ENCODE measurements around the gene SPOCK1. TPM values are rescaled to one million over a fixed set of nuclear protein-coding genes. Genes with fewer than 3 reads are reported as not detected.

Gene SPOCK1
- total and polyA plus RNA-seq, 2 experiments from 2014 or later: 8.2 to 10.5 TPM

DNA sequence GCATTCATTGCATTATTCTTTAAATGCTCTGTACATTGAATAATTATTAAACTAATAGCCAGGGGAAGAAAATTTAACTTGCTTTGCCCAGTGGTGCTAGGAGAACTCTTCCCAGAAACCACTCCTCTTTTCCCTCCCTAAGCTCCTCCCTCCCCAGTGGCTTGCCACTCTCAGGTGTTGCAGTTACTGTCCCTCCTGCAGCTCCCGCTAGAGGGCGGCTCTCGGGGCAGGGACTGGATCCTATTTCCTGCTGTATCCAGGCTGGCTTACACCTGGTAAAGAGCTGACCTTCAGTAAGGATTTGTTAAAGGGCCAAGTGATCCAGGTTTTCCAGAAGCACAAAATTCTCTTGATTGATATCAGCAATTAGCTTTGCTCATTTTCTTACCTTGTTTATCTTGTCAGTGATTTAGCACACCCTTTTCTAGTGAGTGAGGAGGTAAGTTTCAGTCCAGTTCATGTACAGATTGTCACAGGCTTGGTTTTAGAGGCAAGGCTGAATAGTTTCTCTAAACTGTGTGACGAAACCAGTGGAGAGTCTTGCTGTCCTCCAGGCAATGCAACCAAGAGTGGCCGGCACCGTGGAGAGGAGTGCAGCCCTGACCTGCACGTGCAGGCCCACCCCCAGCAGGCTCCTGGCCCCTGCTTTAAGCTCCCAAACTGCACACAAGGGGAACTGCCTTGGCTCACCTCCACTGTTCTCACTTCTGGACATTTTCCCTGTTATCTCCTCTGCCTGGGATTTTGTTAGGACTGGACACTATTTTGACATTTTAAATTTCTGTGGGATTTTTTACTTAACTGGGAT is 423.8 kb downstream of the SPOCK1 start:
- peak; percentile 94 for DNase-seq (ENCODE audit: low spot score)
- Histone ChIP-seq H3K9me2 (ENCODE audit: insufficient read depth) (no peaks in the 10 kb centered on the region; the same call in 1 of the 2 replicates), H2AFZ (no peak overlapping the region), H3F3A (replicated peaks; ENCODE audit: low read depth) (no peaks in the 10 kb centered on the region), H3K4me3 (no peak overlapping the region), H3K27me3 (ENCODE audit: insufficient read depth) (no peaks in the 10 kb centered on the region), H3K4me1 (ENCODE audit: insufficient read depth) (no peaks in the 10 kb centered on the region), H3K36me3 (ENCODE audit: insufficient read depth) (no peaks in the 10 kb centered on the region), H3K27ac (ENCODE audit: low read depth) (no peak overlapping the region), H3K4me2 (no peak overlapping the region), H4K20me1 (replicated peaks; ENCODE audit: insufficient read depth) (no peaks in the 10 kb centered on the region), H3K79me2 (replicated peaks; ENCODE audit: insufficient read depth) (no peaks in the 10 kb centered on the region)
- no peak overlapping the region for H3K4me3 Mint-ChIP-seq
- H3K36me3 Mint-ChIP-seq (ENCODE audit: low read depth): no peaks in the 10 kb centered on the region
- H3K27ac Mint-ChIP-seq: no peak overlapping the region
- TF ChIP-seq, protein P1, sequence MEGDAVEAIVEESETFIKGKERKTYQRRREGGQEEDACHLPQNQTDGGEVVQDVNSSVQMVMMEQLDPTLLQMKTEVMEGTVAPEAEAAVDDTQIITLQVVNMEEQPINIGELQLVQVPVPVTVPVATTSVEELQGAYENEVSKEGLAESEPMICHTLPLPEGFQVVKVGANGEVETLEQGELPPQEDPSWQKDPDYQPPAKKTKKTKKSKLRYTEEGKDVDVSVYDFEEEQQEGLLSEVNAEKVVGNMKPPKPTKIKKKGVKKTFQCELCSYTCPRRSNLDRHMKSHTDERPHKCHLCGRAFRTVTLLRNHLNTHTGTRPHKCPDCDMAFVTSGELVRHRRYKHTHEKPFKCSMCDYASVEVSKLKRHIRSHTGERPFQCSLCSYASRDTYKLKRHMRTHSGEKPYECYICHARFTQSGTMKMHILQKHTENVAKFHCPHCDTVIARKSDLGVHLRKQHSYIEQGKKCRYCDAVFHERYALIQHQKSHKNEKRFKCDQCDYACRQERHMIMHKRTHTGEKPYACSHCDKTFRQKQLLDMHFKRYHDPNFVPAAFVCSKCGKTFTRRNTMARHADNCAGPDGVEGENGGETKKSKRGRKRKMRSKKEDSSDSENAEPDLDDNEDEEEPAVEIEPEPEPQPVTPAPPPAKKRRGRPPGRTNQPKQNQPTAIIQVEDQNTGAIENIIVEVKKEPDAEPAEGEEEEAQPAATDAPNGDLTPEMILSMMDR (conservative IDR thresholded peaks at IDR 0.05; ENCODE audit: low read depth in 2 of 2): peak; percentile 94 to 95
- TF ChIP-seq, protein P2, sequence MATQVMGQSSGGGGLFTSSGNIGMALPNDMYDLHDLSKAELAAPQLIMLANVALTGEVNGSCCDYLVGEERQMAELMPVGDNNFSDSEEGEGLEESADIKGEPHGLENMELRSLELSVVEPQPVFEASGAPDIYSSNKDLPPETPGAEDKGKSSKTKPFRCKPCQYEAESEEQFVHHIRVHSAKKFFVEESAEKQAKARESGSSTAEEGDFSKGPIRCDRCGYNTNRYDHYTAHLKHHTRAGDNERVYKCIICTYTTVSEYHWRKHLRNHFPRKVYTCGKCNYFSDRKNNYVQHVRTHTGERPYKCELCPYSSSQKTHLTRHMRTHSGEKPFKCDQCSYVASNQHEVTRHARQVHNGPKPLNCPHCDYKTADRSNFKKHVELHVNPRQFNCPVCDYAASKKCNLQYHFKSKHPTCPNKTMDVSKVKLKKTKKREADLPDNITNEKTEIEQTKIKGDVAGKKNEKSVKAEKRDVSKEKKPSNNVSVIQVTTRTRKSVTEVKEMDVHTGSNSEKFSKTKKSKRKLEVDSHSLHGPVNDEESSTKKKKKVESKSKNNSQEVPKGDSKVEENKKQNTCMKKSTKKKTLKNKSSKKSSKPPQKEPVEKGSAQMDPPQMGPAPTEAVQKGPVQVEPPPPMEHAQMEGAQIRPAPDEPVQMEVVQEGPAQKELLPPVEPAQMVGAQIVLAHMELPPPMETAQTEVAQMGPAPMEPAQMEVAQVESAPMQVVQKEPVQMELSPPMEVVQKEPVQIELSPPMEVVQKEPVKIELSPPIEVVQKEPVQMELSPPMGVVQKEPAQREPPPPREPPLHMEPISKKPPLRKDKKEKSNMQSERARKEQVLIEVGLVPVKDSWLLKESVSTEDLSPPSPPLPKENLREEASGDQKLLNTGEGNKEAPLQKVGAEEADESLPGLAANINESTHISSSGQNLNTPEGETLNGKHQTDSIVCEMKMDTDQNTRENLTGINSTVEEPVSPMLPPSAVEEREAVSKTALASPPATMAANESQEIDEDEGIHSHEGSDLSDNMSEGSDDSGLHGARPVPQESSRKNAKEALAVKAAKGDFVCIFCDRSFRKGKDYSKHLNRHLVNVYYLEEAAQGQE (IDR thresholded peaks at IDR 0.05; ENCODE audit: unreplicated experiment): no peak
- peaks cover 24% of the 10 kb centered on the region for H3K4me1 Mint-ChIP-seq
- H3K27me3 Mint-ChIP-seq (ENCODE audit: insufficient read depth, low read depth, poor library complexity): peaks cover 11% of the 10 kb centered on the region
- H3K9me3 Mint-ChIP-seq: no peaks in the 10 kb centered on the region
- ATAC-seq: peak; percentile 99

DNA sequence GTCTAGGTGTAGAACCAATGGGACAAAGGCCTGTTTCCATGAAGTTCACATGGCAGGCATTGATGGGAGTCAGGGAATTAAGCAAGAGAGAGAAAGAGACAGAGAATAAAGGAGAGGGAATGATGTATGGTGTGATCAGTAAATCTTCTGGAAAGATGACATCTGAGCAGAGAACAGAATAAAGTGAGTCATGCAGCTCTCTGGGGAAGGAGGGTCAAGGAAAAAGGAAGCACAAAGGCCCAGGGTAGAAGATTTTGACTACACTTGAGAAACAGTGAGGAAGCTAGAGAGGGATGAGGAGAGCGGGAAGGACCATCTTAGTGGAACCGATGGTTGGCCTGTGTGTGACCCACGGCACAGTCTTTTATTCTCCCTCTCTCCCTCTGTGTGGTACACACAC is 425.9 kb downstream of the SPOCK1 start:
- no peaks in the 10 kb centered on the region for H3K9me2 ChIP-seq (ENCODE audit: insufficient read depth)
- H3K4me1 ChIP-seq (ENCODE audit: insufficient read depth): peaks cover 4% of the 10 kb centered on the region; the same call in 1 of the 2 replicates
- H3K36me3 ChIP-seq (ENCODE audit: insufficient read depth): no peaks in the 10 kb centered on the region
- no peaks in the 10 kb centered on the region for H4K20me1 ChIP-seq (replicated peaks; ENCODE audit: insufficient read depth)
- Mint-ChIP-seq H3K27me3 (ENCODE audit: insufficient read depth, low read depth, poor library complexity) (peaks cover 11% of the 10 kb centered on the region), H3K27ac (no peak overlapping the region), H3K4me3 (no peak overlapping the region), H3K4me1 (peaks cover 15% of the 10 kb centered on the region), H3K9me3 (no peaks in the 10 kb centered on the region), H3K36me3 (ENCODE audit: low read depth) (no peaks in the 10 kb centered on the region)
- H3K79me2 ChIP-seq (replicated peaks; ENCODE audit: insufficient read depth): no peaks in the 10 kb centered on the region
- no peak overlapping the region for H3K4me2 ChIP-seq
- DNase-seq (ENCODE audit: low spot score) (no peak), ATAC-seq (no peak)
- H2AFZ ChIP-seq: no peak overlapping the region
- no peak overlapping the region for H3K27ac ChIP-seq (ENCODE audit: low read depth)
- no peak overlapping the region for H3K4me3 ChIP-seq
- no peaks in the 10 kb centered on the region for H3K27me3 ChIP-seq (ENCODE audit: insufficient read depth)
- H3F3A ChIP-seq (replicated peaks; ENCODE audit: low read depth): no peaks in the 10 kb centered on the region
- TF ChIP-seq ZNF114 (CRISPR knock-in tag; IDR thresholded peaks at IDR 0.05): no peak
- TF ChIP-seq STAT1 (IDR thresholded peaks at IDR 0.05; ENCODE audit: unreplicated experiment): no peak
- TF ChIP-seq, protein P1 (conservative IDR thresholded peaks at IDR 0.05; ENCODE audit: low read depth in 2 of 2): no peak
- no peak for TF ChIP-seq JUNB (IDR thresholded peaks at IDR 0.05; ENCODE audit: unreplicated experiment)
- TF ChIP-seq ZNF331 (CRISPR knock-in tag; IDR thresholded peaks at IDR 0.05; ENCODE audit: low read depth): no peak
- no peak for TF ChIP-seq NANOG (IDR thresholded peaks at IDR 0.05; ENCODE audit: borderline replicate concordance)
- TF ChIP-seq CREB1 (CRISPR knock-in tag; IDR thresholded peaks at IDR 0.05; ENCODE audit: low read depth): no peak
- TF ChIP-seq, protein P3, sequence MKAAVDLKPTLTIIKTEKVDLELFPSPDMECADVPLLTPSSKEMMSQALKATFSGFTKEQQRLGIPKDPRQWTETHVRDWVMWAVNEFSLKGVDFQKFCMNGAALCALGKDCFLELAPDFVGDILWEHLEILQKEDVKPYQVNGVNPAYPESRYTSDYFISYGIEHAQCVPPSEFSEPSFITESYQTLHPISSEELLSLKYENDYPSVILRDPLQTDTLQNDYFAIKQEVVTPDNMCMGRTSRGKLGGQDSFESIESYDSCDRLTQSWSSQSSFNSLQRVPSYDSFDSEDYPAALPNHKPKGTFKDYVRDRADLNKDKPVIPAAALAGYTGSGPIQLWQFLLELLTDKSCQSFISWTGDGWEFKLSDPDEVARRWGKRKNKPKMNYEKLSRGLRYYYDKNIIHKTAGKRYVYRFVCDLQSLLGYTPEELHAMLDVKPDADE (IDR thresholded peaks at IDR 0.05): no peak
- TF ChIP-seq, protein P2 (IDR thresholded peaks at IDR 0.05; ENCODE audit: unreplicated experiment): no peak

Data from GM23338 (cell line).